ENCODE results near the gene SMIM3.
"Not testable (repeated sequence)": the region's sequence is repeated elsewhere in the genome, so short reads cannot be mapped to it uniquely, and the experiment has no call there.

Gene SMIM3

DNA sequence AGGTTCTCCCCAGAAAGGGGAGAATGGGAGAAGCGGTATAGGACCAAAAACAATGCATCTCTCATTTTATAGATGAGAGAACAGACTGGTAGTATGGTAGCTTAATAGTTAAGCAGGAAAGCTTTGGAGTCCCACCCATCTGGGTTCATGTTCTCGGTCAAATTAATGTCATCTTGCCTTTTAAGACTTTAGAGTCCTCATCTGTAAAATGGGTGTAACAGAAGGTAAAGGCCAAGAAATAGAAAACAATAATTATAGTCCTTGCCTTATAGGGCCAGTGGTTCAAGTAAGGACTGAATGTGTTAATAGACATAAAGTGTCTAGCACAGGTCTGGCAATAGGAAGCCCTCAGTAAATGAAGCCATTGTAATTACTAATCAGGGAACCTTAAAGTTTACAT, 16.4 kb downstream of the SMIM3 start:
- FAIRE-seq (no peak), DNase-seq (ENCODE audit: insufficient read length, low spot score) (no peak)
- TF ChIP-seq POLR2A (IDR thresholded peaks at IDR 0.05; ENCODE audit: low read depth, low read length): no peak

DNA sequence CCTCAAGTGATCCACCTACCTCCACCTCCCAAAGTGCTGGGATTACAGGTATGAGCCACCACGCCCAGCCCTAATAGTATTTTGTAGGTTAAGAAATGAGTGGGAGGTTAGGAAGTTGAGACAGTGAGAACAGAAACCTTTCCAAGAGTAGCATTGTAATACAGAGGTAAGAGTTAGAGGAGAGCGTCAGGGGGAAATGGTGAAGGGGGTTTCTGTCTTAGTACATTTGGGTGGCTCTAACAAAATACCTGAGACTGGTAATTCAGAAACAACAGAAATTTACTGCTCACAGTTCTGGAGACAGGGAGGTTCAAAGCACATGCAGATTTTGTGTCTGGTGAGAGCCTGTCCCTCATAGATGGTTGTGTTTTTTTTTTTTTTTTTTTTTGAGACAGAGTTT, 18.8 kb downstream of the SMIM3 start:
- DNase-seq (ENCODE audit: insufficient read length, low spot score) (no peak), FAIRE-seq (no peak)
- no peak for TF ChIP-seq POLR2A (IDR thresholded peaks at IDR 0.05; ENCODE audit: low read depth, low read length)

DNA sequence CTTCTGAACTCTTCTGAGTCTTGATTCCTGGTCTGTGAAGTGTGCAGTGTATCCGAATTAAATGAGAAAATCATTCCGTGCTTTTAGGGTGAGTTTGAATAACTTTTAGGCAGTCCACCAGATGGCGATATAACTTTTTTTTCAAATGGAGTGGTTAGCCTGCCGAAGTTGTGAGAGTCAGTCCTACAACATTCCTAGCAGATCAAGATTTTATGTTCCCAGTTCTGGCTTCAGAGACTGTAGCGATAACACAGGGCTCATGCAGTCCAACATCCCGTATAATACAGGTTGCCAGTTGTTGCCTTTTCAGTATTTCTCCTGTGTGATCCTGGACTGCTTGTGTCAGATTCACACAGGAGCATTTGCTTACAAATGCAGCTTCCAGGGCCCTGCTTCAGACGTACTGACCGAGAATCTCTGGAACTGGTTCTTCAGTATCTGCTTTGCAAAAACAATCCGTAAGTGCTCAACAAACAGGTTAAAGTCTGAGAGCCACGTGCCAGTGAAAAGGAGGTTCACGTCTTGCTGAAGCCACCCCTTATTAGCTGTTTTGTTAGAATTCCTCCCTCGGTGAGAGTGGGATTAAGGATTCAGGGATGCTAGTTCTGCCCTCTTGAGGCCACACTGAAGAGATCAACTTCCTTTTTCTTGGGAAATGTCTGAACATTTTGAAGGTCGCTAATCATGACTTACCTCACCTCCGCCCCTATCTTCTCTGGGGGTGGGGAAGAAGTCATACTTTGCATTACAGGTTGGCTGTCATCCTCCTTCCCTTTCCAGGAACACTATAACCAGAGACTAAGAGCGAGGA, 22.8 kb downstream of the SMIM3 start:
- FAIRE-seq (peak; percentile 86), DNase-seq (ENCODE audit: insufficient read length, low spot score) (no peak)
- no peak for TF ChIP-seq POLR2A (IDR thresholded peaks at IDR 0.05; ENCODE audit: low read depth, low read length)

DNA sequence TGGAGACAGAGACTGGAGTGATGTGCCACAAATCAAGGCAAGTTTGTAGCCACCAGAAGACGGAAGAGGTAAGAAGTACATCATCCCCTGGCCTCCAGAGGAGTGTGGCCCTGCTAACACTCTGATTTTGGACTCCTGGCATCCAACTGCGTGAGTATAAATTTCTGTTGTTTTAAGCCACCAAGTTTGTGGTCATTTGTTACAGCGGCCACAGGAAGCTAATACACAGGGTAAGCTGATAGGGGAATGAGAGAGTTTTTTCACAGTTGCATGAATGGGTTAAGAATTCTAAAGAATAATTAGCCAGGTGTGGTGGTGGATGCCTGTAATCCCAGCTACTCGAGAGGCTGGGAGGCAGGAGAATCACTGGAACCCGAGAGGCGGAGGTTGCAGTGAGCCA, 25.8 kb downstream of the SMIM3 start:
- FAIRE-seq (no peak), DNase-seq (ENCODE audit: insufficient read length, low spot score) (no peak)
- no peak for TF ChIP-seq POLR2A (IDR thresholded peaks at IDR 0.05; ENCODE audit: low read depth, low read length)

DNA sequence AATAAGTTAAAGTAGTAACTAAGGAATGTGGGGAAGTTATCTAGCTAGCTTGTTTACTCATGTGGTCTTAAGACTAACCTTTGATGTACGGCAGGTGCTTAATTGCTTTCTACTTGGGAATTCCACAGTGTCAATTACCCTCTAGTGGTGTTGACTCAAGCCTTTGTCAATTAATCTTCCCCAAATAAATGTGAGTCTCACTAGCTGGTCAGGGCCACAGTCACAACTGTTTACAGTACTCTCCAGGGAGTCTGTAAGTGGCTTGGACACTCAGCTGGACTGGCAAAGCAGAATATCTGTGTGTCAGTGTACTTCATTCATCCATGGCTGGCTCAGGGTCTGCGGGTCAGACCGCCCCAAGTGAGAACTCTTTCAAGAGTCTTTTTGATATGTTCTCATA, 30.8 kb downstream of the SMIM3 start:
- DNase-seq (ENCODE audit: insufficient read length, low spot score) (no peak), FAIRE-seq (no peak)
- no peak for TF ChIP-seq POLR2A (IDR thresholded peaks at IDR 0.05; ENCODE audit: low read depth, low read length)

GRCh38 chr5:150815010-150815409, 36.5 kb downstream of the SMIM3 start:
- TF ChIP-seq POLR2A (IDR thresholded peaks at IDR 0.05; ENCODE audit: low read depth, low read length): no peak
- DNase-seq (ENCODE audit: insufficient read length, low spot score) (no peak), FAIRE-seq (no peak)

DNA sequence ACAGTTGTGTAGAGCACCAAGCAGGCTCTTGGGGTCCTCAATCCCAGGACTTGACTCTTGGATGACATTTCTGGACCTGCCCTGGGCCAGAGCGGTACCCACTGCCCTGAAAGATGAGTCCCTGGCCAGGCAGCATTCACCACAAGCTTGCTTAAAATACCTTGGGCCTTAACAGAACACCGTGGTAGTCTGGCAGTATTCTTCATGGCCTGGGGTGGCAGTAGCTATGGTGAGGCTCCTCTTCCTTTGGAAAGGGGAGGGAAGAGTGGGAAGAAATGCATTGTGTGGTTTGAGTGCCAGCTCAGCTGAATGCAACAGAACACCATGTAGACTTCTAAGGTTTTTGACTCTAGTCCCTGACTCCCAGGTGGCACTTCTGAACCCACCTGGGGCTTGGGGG, 38.4 kb downstream of the SMIM3 start:
- no peak for FAIRE-seq

GRCh38 chr5:150829744-150830143, 51.2 kb downstream of the SMIM3 start:
- TF ChIP-seq POLR2A (IDR thresholded peaks at IDR 0.05; ENCODE audit: low read depth, low read length): no peak
- DNase-seq (ENCODE audit: insufficient read length, low spot score): no peak
- no peak for FAIRE-seq

More for the DNA sequence above, 38.4 kb downstream of the SMIM3 start:
- no peak for TF ChIP-seq POLR2A (IDR thresholded peaks at IDR 0.05; ENCODE audit: low read depth, low read length)
- DNase-seq (ENCODE audit: insufficient read length, low spot score): no peak

DNA sequence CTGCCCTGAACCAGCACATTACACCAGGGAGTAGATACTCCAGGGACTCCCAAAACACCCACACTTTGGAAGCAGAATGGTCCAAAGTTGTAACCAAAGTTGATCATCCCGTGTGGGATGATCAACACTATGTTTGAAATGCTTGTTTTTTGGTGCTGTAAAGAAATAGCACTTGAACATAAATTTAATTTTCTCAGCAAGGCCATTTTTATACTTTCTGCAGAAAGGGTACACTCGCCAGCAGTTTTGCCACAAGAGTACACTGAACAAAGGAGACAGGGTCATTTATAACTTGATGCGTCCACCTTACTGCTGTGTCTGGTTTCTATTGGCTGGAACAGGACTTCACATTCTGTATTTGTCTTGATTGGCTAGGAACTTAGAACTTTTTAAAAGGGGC, 53.3 kb downstream of the SMIM3 start:
- not testable (repeated sequence) for FAIRE-seq; DNase-seq (ENCODE audit: insufficient read length, low spot score)

DNA sequence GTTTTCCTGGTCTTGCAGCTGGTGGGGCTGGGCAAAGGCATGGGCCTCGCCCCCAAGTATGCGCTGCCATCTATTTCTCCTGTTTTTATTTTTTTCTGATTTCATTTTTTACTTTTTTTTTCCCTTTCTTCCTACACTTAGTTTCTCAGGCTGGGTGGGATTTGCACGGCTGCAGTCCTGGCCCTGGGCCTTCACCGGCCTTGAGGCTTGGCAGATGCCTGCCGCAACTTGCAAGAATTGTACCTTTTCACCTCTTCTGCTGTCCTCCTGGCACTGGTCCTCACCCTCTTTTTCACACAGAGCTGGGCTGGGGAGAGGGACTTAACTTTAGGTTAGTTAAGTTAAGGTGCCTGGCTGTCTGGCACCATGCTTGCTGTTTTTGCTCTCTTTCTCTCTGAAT, 57.5 kb downstream of the SMIM3 start:
- FAIRE-seq: no peak
- TF ChIP-seq POLR2A (IDR thresholded peaks at IDR 0.05; ENCODE audit: low read depth, low read length): no peak
- DNase-seq (ENCODE audit: insufficient read length, low spot score): no peak

- TF ChIP-seq POLR2A (IDR thresholded peaks at IDR 0.05; ENCODE audit: low read depth, low read length): no peak
- no peak for FAIRE-seq
- no peak for DNase-seq (ENCODE audit: insufficient read length, low spot score)
Observed at GRCh38 chr5:150836703-150837102, 58.1 kb downstream of the SMIM3 start.

DNA sequence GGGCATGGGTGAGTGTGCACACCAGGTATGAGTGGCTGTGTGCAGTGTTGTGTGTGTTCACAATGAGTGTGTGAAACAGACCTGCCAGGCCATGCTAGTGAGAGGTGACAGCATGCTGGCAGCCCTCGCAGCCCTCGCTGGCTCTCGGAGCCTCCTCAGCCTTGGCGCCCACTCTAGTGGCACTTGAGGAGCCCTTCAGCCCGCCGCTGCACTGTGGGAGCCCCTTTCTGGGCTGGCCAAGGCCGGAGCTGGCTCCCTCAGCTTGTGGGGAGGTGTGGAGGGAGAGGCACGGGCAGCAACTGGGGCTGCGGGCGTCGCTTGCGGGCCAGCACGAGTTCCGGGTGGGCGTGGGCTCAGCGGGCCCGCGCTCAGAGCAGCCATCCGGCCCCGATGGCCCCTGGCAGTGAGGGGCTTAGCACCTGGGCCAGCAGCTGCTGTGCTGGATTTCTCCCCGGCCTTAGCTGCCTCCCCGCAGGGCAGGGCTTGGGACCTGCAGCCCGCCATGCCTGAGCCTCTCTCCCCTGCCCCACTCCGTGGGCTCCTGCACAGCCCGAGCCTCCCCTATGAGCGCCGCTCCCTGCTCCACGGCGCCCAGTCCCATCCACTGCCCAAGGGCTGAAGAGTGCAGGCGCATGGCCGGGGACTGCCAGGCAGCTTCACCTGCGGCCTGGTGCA, 66.8 kb downstream of the SMIM3 start:
- not testable (repeated sequence) for DNase-seq (ENCODE audit: insufficient read length, low spot score); FAIRE-seq

GRCh38 chr5:150846308-150846653, 67.7 kb downstream of the SMIM3 start, which contains the start of gene IRGM:
TSS of gene IRGM (plus strand) at chr5:150846521. CDS start at chr5:150848124, 1,603 bp downstream.
- not testable (repeated sequence) for FAIRE-seq; DNase-seq (ENCODE audit: insufficient read length, low spot score)
